ENCODE results near the gene PGPEP1. TPM values are rescaled to one million over a fixed set of nuclear protein-coding genes. Genes with fewer than 3 reads are reported as not detected.
"Not testable (repeated sequence)": the region's sequence is repeated elsewhere in the genome, so short reads cannot be mapped to it uniquely, and the experiment has no call there.

The PGPEP1 gene
- total and polyA plus RNA-seq, 5 donors from 2014 or later, result 6.7 to 39.4 (median 8.2) TPM

DNA sequence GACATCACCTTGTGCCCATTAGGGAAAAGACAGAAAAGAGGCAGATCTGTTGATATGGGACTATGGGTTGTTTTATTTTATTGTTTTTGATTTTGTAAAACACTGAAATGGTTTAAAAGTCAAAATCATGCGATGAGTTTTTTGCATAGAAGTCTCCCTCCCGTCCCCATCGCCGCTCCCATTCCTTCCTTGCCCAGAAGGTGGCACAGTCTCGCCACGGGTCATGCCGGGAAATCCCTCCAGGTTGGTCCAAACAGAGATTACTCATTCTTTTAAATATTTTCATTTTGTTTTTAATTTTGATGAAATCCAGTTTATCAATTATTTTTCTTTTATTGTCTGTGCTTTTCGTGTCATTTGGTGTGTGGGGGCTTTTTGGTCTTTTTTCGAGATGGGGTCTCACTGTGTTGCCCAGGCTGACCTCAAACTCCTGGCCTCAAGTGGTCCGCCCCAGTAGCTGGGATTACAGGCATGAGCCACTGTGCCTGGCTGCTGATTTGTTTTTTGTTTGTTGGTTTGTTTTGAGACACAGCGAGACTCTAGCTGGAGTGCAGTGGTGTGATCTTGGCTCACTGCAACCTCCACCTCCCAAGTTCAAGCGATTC lies 9.2 kb downstream of the PGPEP1 start:
- Histone ChIP-seq H3K4me3 (ENCODE audit: low read depth, low read length) (no peak overlapping the region), H3K9me3 (ENCODE audit: control insufficient read depth in 2 of 2, low read length in 2 of 2) (no peaks in the 10 kb centered on the region), H3K4me1 (ENCODE audit: control insufficient read depth, insufficient read depth, low read length, poor library complexity, severe bottlenecking) (no peaks in the 10 kb centered on the region), H3K27ac (ENCODE audit: insufficient read depth, low read length, poor library complexity, severe bottlenecking) (no peak overlapping the region), H3K27me3 (ENCODE audit: control insufficient read depth, insufficient read depth, low read length) (no peaks in the 10 kb centered on the region), H3K36me3 (ENCODE audit: control insufficient read depth, insufficient read depth, low read length) (no peaks in the 10 kb centered on the region)
- Mint-ChIP-seq H3K4me1 (peaks cover 0 to 16% (median 7%) of the 10 kb centered on the region in 4 donors), H3K27me3 (no peaks in the 10 kb centered on the region), H3K27ac (no peak overlapping the region), H3K4me3 (no peak overlapping the region), H3K9me3 (no peaks in the 10 kb centered on the region), H3K36me3 (peaks cover 28% of the 10 kb centered on the region)
- ATAC-seq (ENCODE audit: low read depth in 2 of 2), result no peak
- DNase-seq, result peak in 1 of 3 donors; percentile 30

DNA sequence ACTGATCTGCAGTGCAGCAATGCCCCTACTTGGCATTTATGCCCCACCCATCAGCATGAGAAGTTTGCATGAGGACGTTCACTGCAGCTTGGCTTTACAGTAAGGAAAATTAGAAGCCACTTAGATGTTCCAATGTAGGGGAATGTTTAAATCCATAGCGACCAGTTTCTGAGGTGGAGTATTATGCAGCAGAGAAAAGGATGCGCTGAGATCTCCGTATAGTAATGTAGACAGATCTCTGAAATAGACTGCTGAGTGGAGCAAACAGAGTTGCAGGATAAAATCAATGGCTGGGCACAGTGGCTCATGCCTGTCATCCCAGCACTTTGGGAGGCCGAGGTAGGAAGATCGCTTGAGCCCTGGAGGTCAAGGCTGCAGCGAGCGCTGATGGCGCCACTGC lies 10.1 kb downstream of the PGPEP1 start:
- H3K9me3 ChIP-seq (ENCODE audit: control insufficient read depth in 2 of 2, low read length in 2 of 2), result no peaks in the 10 kb centered on the region
- H3K27me3 ChIP-seq (ENCODE audit: control insufficient read depth, insufficient read depth, low read length), result no peaks in the 10 kb centered on the region
- no peak overlapping the region for H3K27ac ChIP-seq (ENCODE audit: insufficient read depth, low read length, poor library complexity, severe bottlenecking)
- Mint-ChIP-seq H3K4me3 (no peak overlapping the region), H3K9me3 (peaks cover 0 to under 1% (median 0%) of the 10 kb centered on the region in 7 donors), H3K27me3 (no peaks in the 10 kb centered on the region), H3K36me3 (peaks cover 22% of the 10 kb centered on the region), H3K27ac (no peak overlapping the region), H3K4me1 (peaks cover 0 to 16% (median 7%) of the 10 kb centered on the region in 4 donors)
- peaks cover under 1% of the 10 kb centered on the region for H3K36me3 ChIP-seq (ENCODE audit: control insufficient read depth, insufficient read depth, low read length)
- no peak overlapping the region for H3K4me3 ChIP-seq (ENCODE audit: low read depth, low read length)
- H3K4me1 ChIP-seq (ENCODE audit: control insufficient read depth, insufficient read depth, low read length, poor library complexity, severe bottlenecking), result no peaks in the 10 kb centered on the region
- ATAC-seq (ENCODE audit: low read depth in 2 of 2) (no peak), DNase-seq (no peak)

- H3K4me3 Mint-ChIP-seq, result no peak overlapping the region
- peaks cover 0 to 10% (median 4%) of the 10 kb centered on the region in 4 donors for H3K4me1 Mint-ChIP-seq
- no peak overlapping the region for H3K27ac ChIP-seq (ENCODE audit: insufficient read depth, low read length, poor library complexity, severe bottlenecking)
- peaks cover 9% of the 10 kb centered on the region for H3K36me3 ChIP-seq (ENCODE audit: control insufficient read depth, insufficient read depth, low read length)
- H3K9me3 ChIP-seq (ENCODE audit: control insufficient read depth in 2 of 2, low read length in 2 of 2), result no peaks in the 10 kb centered on the region
- H3K36me3 Mint-ChIP-seq, result peaks cover 17% of the 10 kb centered on the region
- no peak overlapping the region for H3K27ac Mint-ChIP-seq
- no peak overlapping the region for H3K4me3 ChIP-seq (ENCODE audit: low read depth, low read length)
- H3K27me3 ChIP-seq (ENCODE audit: control insufficient read depth, insufficient read depth, low read length), result no peaks in the 10 kb centered on the region
- no peak for DNase-seq
- no peak for ATAC-seq (ENCODE audit: low read depth in 2 of 2)
- H3K4me1 ChIP-seq (ENCODE audit: control insufficient read depth, insufficient read depth, low read length, poor library complexity, severe bottlenecking), result no peaks in the 10 kb centered on the region
- no peaks in the 10 kb centered on the region for H3K27me3 Mint-ChIP-seq
- peaks cover 0 to 1% (median 0%) of the 10 kb centered on the region in 7 donors for H3K9me3 Mint-ChIP-seq
Observed at GRCh38 chr19:18351544-18351943, 11.1 kb downstream of the PGPEP1 start.

DNA sequence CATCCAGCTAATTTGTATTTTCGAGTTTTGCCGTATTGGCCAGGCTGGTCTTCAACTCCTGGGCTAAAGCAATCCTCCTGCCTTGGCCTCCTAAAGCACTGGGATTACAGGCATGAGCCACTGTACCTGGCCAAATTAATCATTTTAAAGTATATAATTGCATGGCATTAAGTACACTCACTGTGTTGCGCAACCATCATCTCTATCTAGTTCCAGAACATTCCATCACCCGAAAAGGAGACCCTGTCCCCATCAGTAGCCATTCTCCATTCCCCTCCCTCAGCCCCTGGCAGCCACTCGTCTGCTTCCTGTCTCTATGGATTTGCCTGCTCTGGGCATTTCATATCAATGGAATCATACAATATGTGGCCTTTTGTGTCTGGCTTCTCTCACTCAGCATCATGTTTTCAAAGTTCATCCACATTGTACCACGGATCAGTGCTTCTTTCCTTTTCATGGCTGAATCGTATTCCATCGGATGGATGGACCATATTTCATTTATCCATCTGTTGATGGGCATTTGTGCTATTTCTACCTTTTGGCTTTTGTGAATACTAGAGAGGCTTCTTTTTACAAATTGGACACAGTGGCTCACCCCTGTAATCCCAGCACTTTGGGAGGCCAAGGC lies 13.1 kb downstream of the PGPEP1 start:
- H3K4me1 ChIP-seq (ENCODE audit: control insufficient read depth, insufficient read depth, low read length, poor library complexity, severe bottlenecking), result no peaks in the 10 kb centered on the region
- peaks cover 0 to 3% (median 2%) of the 10 kb centered on the region in 4 donors for H3K4me1 Mint-ChIP-seq
- no peak for ATAC-seq (ENCODE audit: low read depth in 2 of 2)
- H3K9me3 ChIP-seq (ENCODE audit: control insufficient read depth in 2 of 2, low read length in 2 of 2), result no peaks in the 10 kb centered on the region
- H3K4me3 Mint-ChIP-seq, result no peak overlapping the region
- H3K36me3 ChIP-seq (ENCODE audit: control insufficient read depth, insufficient read depth, low read length), result peaks cover 20% of the 10 kb centered on the region
- H3K27me3 ChIP-seq (ENCODE audit: control insufficient read depth, insufficient read depth, low read length), result no peaks in the 10 kb centered on the region
- no peak for DNase-seq
- no peak overlapping the region for H3K4me3 ChIP-seq (ENCODE audit: low read depth, low read length)
- H3K36me3 Mint-ChIP-seq, result peaks cover 27% of the 10 kb centered on the region
- no peak overlapping the region for H3K27ac ChIP-seq (ENCODE audit: insufficient read depth, low read length, poor library complexity, severe bottlenecking)
- peaks cover 0 to 1% (median 0%) of the 10 kb centered on the region in 7 donors for H3K9me3 Mint-ChIP-seq
- H3K27me3 Mint-ChIP-seq, result no peaks in the 10 kb centered on the region
- H3K27ac Mint-ChIP-seq, result peak overlapping the region in 1 of 3 donors; percentile 28

GRCh38 chr19:18354743-18355142 lies 14.3 kb downstream of the PGPEP1 start:
- not testable (repeated sequence) for H3K27me3 Mint-ChIP-seq; DNase-seq; H3K27me3 ChIP-seq (ENCODE audit: control insufficient read depth, insufficient read depth, low read length); ATAC-seq (ENCODE audit: low read depth in 2 of 2); H3K9me3 Mint-ChIP-seq; H3K4me1 ChIP-seq (ENCODE audit: control insufficient read depth, insufficient read depth, low read length, poor library complexity, severe bottlenecking); H3K4me3 ChIP-seq (ENCODE audit: low read depth, low read length); H3K4me3 Mint-ChIP-seq; H3K4me1 Mint-ChIP-seq; H3K27ac Mint-ChIP-seq; H3K27ac ChIP-seq (ENCODE audit: insufficient read depth, low read length, poor library complexity, severe bottlenecking); H3K9me3 ChIP-seq (ENCODE audit: control insufficient read depth in 2 of 2, low read length in 2 of 2)
- peaks cover 25% of the 10 kb centered on the region for H3K36me3 ChIP-seq (ENCODE audit: control insufficient read depth, insufficient read depth, low read length)
- H3K36me3 Mint-ChIP-seq, result peaks cover 36% of the 10 kb centered on the region

DNA sequence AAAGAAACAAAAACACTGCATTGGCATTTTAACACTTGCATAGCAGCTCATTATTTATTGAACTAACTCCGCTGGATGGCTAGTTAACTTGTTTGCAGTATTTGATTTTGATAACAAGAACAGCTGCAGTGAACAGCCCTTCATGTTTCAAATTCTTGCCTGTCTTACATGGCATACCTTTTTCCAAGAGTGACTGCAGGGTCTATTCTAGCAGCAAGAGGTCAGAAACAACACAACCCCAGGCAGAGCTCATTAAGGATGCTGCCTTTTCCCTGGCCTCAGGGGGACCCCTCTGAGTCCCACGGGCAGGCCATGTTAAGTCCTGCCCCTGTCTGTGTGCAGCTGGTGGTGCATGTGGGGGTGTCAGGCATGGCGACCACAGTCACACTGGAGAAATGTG lies 16.6 kb downstream of the PGPEP1 start:
- Histone ChIP-seq H3K27ac (ENCODE audit: insufficient read depth, low read length, poor library complexity, severe bottlenecking) (no peak overlapping the region), H3K9me3 (ENCODE audit: control insufficient read depth in 2 of 2, low read length in 2 of 2) (no peaks in the 10 kb centered on the region), H3K36me3 (ENCODE audit: control insufficient read depth, insufficient read depth, low read length) (peaks cover 26% of the 10 kb centered on the region), H3K4me1 (ENCODE audit: control insufficient read depth, insufficient read depth, low read length, poor library complexity, severe bottlenecking) (no peaks in the 10 kb centered on the region), H3K4me3 (ENCODE audit: low read depth, low read length) (no peak overlapping the region), H3K27me3 (ENCODE audit: control insufficient read depth, insufficient read depth, low read length) (no peaks in the 10 kb centered on the region)
- peaks cover 0 to 1% (median 0%) of the 10 kb centered on the region in 4 donors for H3K4me1 Mint-ChIP-seq
- no peaks in the 10 kb centered on the region for H3K27me3 Mint-ChIP-seq
- DNase-seq (no peak), ATAC-seq (ENCODE audit: low read depth in 2 of 2) (no peak)
- peaks cover 38% of the 10 kb centered on the region for H3K36me3 Mint-ChIP-seq
- H3K4me3 Mint-ChIP-seq, result no peak overlapping the region
- no peak overlapping the region for H3K27ac Mint-ChIP-seq
- H3K9me3 Mint-ChIP-seq, result peaks cover 0 to 1% (median 0%) of the 10 kb centered on the region in 7 donors

GRCh38 chr19:18361646-18362045 lies 21.2 kb downstream of the PGPEP1 start:
- Histone ChIP-seq H3K36me3 (ENCODE audit: control insufficient read depth, insufficient read depth, low read length) (peaks cover 40% of the 10 kb centered on the region), H3K4me3 (ENCODE audit: low read depth, low read length) (no peak overlapping the region), H3K27ac (ENCODE audit: insufficient read depth, low read length, poor library complexity, severe bottlenecking) (no peak overlapping the region), H3K9me3 (ENCODE audit: control insufficient read depth in 2 of 2, low read length in 2 of 2) (no peaks in the 10 kb centered on the region), H3K4me1 (ENCODE audit: control insufficient read depth, insufficient read depth, low read length, poor library complexity, severe bottlenecking) (no peaks in the 10 kb centered on the region), H3K27me3 (ENCODE audit: control insufficient read depth, insufficient read depth, low read length) (no peaks in the 10 kb centered on the region)
- Mint-ChIP-seq H3K27ac (no peak overlapping the region), H3K36me3 (peaks cover 44% of the 10 kb centered on the region), H3K9me3 (no peaks in the 10 kb centered on the region), H3K4me3 (no peak overlapping the region), H3K27me3 (no peaks in the 10 kb centered on the region), H3K4me1 (no peaks in the 10 kb centered on the region)
- DNase-seq, result no peak
- ATAC-seq (ENCODE audit: low read depth in 2 of 2), result no peak

All from CD4-positive, CD25-positive, alpha-beta regulatory T cell (primary cell).